ENCODE measurements around the gene USH2A.

USH2A gene

DNA sequence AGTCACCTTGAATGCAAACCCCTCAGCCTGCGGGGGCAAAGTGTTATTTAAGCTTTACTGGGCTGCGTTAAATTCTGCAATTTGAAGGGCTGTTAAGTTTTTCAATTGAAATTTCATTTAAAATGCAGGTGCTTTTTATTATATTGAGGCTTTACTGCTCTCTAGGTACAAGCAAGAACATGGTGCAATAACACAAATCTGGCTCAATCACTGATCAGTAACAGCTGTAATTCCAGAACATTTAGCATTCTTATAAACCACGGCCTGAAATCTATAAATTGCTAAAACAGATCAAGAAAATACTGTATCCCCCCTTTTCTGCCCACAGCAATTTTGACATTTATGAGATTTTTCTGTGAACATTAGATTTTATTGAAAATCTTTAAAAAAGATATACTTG, 533.4 kb downstream of the USH2A start:
- intact Hi-C loops (cut with DNase I; ENCODE audit: low total_unique reads) = no loop called here
- TF ChIP-seq, protein P1, sequence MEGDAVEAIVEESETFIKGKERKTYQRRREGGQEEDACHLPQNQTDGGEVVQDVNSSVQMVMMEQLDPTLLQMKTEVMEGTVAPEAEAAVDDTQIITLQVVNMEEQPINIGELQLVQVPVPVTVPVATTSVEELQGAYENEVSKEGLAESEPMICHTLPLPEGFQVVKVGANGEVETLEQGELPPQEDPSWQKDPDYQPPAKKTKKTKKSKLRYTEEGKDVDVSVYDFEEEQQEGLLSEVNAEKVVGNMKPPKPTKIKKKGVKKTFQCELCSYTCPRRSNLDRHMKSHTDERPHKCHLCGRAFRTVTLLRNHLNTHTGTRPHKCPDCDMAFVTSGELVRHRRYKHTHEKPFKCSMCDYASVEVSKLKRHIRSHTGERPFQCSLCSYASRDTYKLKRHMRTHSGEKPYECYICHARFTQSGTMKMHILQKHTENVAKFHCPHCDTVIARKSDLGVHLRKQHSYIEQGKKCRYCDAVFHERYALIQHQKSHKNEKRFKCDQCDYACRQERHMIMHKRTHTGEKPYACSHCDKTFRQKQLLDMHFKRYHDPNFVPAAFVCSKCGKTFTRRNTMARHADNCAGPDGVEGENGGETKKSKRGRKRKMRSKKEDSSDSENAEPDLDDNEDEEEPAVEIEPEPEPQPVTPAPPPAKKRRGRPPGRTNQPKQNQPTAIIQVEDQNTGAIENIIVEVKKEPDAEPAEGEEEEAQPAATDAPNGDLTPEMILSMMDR (IDR thresholded peaks at IDR 0.05) = no peak
- no peaks in the 10 kb centered on the region for H3K36me3 ChIP-seq
- no peaks in the 10 kb centered on the region for H3K9me3 ChIP-seq
- DNase-seq = no peak
- H3K27me3 ChIP-seq = no peaks in the 10 kb centered on the region
- H3K4me1 ChIP-seq = no peaks in the 10 kb centered on the region
- no peak overlapping the region for H3K27ac ChIP-seq
- H3K4me3 ChIP-seq = no peak overlapping the region

DNA sequence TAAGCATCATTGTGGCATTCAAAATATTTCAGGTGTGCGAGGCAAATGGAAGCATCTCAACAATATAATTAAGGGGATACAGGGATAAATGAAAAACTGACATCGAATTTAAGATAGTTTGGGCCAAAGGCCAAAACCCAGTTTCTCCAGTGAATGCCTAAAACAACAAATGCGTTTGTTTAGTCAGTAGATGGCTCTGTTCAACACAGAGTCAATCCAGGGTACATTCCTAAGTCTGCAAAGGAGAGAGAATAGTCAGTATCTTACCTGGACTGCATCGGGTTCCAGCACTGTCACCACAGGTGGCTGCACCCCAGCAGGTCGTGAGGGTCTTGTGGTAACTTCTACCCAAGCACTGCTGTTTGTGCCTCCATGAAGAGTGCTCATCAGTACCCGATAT, 535.1 kb downstream of the USH2A start:
- DNase-seq = no peak
- intact Hi-C loops (cut with DNase I; ENCODE audit: low total_unique reads) = no loop called here
- no peaks in the 10 kb centered on the region for H3K36me3 ChIP-seq
- no peaks in the 10 kb centered on the region for H3K9me3 ChIP-seq
- TF ChIP-seq, protein P1 (IDR thresholded peaks at IDR 0.05) = no peak
- H3K4me3 ChIP-seq = no peak overlapping the region
- H3K27ac ChIP-seq = no peak overlapping the region
- H3K27me3 ChIP-seq = no peaks in the 10 kb centered on the region
- H3K4me1 ChIP-seq = no peaks in the 10 kb centered on the region

DNA sequence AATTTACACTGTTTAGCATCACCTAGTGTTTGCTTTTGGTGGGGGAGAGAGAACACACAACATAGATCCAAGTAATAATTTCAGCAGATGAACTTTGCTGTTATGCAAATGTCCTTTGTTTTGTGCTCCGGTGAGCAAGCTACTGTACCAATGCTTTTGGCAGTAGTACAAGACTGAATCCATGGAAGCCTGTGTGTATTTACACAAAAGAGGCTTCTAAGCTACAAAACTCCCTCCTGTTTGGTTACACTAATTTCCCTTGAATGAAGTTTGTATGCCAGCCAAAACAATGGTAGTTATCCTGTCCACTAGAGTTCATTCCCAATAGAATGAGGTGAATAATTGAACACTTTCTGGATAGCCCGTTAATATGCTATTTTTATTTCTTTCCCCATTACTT, 535.6 kb downstream of the USH2A start:
- Histone ChIP-seq H3K36me3 (no peaks in the 10 kb centered on the region), H3K27ac (no peak overlapping the region), H3K4me1 (no peaks in the 10 kb centered on the region), H3K27me3 (no peaks in the 10 kb centered on the region), H3K4me3 (no peak overlapping the region), H3K9me3 (no peaks in the 10 kb centered on the region)
- no peak for DNase-seq
- intact Hi-C loops (cut with DNase I; ENCODE audit: low total_unique reads) = no loop called here
- TF ChIP-seq, protein P1 (IDR thresholded peaks at IDR 0.05) = no peak

DNA sequence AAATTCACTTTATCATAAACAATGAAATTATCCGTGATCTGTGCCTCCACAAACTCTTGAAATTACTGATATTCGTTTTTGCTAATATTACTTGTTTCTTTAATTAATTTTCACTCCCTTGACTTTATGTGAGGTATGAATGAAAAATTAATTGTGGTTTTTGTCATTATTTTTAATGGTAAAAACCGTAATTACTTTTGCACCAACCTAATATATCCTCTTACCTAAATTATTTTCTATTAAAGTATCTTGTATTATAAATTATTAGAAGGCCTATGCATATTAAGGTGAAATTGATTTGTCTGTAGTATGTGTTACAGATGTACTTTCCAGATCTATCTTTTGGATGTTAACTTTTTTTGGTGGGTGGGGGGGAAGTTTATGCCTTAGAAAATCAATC, 540.2 kb downstream of the USH2A start:
- Histone ChIP-seq H3K27ac (no peak overlapping the region), H3K9me3 (no peaks in the 10 kb centered on the region), H3K36me3 (no peaks in the 10 kb centered on the region), H3K4me3 (no peak overlapping the region), H3K27me3 (no peaks in the 10 kb centered on the region), H3K4me1 (no peaks in the 10 kb centered on the region)
- TF ChIP-seq, protein P1 (IDR thresholded peaks at IDR 0.05) = no peak
- intact Hi-C loops (cut with DNase I; ENCODE audit: low total_unique reads) = no loop called here
- no peak for DNase-seq

DNA sequence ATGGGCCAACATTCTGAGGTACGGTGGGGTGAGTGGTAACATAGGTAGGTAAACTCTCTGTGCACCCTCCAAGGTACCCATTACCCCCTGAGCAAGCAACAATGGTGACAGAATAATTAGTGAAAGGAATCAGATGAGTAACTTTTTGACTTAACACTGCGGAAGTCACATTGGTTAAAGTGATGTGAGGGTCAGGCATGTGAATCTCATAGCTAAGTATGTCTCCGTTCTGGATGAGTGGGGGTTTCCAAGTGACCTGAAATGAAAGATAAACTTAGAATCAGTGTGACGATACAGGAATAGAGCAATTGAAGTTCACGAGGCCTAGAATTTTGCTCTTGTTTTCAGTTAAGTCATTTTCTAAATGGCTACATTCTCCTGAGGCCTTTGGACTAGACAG, 544.4 kb downstream of the USH2A start:
- intact Hi-C loops (cut with DNase I; ENCODE audit: low total_unique reads) = no loop called here
- Histone ChIP-seq H3K27ac (no peak overlapping the region), H3K36me3 (no peaks in the 10 kb centered on the region), H3K27me3 (no peaks in the 10 kb centered on the region), H3K9me3 (no peaks in the 10 kb centered on the region), H3K4me3 (no peak overlapping the region), H3K4me1 (no peaks in the 10 kb centered on the region)
- TF ChIP-seq, protein P1 (IDR thresholded peaks at IDR 0.05) = no peak
- no peak for DNase-seq

DNA sequence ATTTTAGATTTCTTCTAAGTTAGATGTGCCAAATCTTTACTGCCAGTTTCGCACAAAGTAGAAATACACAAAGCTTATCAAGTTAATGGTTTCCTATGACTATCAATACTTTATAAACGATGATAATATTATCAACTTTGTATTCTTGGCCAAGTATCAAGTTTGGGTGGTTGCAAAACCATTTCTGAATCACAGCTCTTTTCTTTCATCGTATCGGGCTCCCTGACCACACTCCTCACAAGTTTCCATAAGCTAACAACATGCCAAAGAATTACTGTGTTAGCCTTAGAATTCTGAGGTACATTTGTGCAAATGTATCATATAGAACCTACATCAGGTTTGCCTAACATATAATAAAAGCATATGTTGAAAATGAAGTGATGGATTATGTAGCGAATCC, 545.1 kb downstream of the USH2A start:
- TF ChIP-seq, protein P1 (IDR thresholded peaks at IDR 0.05) = no peak
- no peak for DNase-seq
- Histone ChIP-seq H3K27ac (no peak overlapping the region), H3K4me1 (no peaks in the 10 kb centered on the region), H3K36me3 (no peaks in the 10 kb centered on the region), H3K27me3 (no peaks in the 10 kb centered on the region), H3K4me3 (no peak overlapping the region), H3K9me3 (no peaks in the 10 kb centered on the region)
- intact Hi-C loops (cut with DNase I; ENCODE audit: low total_unique reads) = no loop called here
